HG03378 (cell line): Measurements from ENCODE around the gene STAC2.

ENCODE experiments used
- ATAC-seq: cut with Tn5 transposase; IDR thresholded peaks from one replicate; pipeline ENCODE4 v1.9.1; 2021; ENCODE audit warnings: mild to moderate bottlenecking, moderate library complexity; ENCODE audit not compliant: unreplicated experiment

The STAC2 gene

DNA sequence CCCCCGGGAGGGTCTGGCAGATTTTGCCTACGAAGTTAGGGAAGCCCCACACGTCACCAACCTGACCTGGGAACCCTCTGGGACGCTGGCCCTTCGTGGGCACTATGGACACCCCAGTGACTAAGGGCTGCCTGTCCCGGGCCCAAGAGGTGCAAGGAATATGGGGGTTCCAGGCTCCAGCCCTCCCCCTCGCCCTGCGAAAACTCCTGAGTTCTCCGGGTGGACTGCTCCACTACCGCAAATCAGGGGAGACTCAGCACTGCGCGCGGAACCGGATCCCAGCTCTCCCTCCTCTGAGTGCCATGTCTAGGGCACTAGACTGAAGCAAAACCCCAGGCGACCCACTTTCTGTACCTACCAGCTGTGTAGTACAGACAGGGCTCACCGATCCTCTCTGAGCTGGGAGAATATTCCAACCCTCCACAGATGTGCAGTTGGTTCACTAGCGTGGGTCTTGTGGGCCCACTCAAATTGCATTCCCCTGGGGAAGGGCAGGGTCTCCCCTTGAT is 59.9 kb downstream of the STAC2 start, which contains the start of gene ARL5C:
Gene ARL5C, minus strand, starts transcription at position 321 of the 509 bp plus-strand sequence. CDS start 401 bp downstream, outside the sequence.
- no peak for ATAC-seq

DNA sequence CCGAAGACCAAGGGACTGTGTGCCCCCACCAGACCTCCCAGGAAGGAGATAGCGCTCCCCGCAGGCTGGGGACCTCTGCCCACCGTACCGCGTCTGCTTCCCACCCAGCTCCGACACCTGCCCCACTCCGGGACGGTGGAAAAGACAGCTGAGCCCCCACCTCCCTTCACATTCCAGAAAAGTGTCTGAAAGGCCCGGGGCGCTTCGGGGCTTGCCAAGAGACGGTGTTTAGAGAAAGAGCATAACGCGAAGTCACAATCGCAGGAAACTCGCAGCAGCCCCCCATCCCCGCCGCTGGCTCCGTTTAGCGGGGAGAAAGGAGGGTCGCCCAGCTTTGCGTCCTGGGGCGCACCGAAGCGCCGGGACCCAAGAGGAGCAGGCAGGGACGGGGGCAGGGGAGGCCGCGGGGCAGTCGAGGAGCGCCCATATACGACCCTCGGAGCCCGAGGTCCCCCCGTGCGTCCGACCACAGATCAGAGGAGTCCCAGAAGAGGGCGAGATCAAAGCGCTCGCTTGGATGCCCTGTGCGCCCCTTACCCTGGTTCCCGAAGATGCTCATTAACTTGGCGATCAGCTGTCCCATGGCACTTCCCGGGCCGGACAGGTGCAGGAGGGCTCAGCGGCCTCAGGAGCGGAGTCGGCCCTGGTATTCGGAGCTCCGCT is 60.4 kb downstream of the STAC2 start:
- ATAC-seq: no peak

DNA sequence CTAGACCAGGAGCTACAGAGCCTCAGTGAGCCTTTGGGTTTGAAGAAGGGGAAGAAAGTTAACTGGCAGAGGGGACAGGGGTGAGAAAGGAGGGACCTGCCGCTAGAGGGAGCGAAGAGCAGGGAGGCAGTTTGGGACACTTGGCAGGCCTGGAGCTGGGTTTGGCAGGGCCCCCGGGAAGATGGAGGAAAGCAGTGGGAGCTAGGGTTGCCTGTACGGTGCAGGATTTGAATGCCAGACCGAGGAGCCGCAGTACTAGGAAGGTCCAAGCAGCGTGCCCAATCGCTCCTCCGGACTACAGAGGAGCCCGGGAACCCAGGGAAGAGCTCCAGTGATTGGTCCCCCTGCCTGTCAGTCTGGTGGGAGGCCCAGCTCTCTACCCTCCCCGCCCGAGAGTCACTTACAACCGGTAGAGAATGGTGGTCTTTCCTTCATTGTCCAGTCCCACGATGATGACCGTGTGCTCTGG is 61.0 kb downstream of the STAC2 start:
- ATAC-seq: no peak

DNA sequence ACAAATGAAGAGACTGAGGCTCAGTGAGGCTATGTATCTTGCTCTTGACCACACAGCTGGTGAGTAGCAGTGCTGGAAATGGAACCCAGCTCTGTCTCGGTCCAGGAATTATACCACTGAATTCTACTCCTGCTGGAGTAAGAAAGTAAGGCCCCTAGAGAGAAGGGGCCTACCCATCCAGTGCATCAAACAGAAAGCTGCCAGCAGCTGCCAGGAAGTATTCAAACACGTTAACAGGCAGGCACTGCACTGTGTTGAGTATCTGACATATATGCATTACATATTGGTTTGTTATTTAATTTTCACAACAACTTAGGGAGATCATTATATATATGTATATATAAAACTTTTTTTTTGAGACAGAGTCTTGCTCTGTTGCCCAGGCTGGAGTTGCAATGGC is 63.8 kb downstream of the STAC2 start:
- ATAC-seq: no peak
